GM15510 (cell line): ENCODE data around the gene DZIP1.

ENCODE experiments used
- POLR2A ChIP-seq: IDR thresholded peaks from 3 replicates; pipeline ENCODE4 v1.6.1; 2011; ENCODE audit warnings: borderline replicate concordance; ENCODE audit not compliant: insufficient read length; ENCODE audit errors: extremely low read depth

DZIP1 gene

GRCh38 chr13:95644601-95645052 lies at the start of gene DZIP1:
Gene DZIP1 (minus strand): TSS chr13:95644706. CDS start chr13:95642029, 2,677 bp downstream.
- TF ChIP-seq POLR2A: no peak

GRCh38 chr13:95689582-95689926 lies 45.0 kb upstream of the DZIP1 start:
- no peak for TF ChIP-seq POLR2A

- no peak for TF ChIP-seq POLR2A
Measured at GRCh38 chr13:95684418-95684817, 39.9 kb upstream of the DZIP1 start.

GRCh38 chr13:95679722-95680121 lies 35.2 kb upstream of the DZIP1 start:
- TF ChIP-seq POLR2A: no peak

GRCh38 chr13:95678967-95679366 lies 34.5 kb upstream of the DZIP1 start:
- TF ChIP-seq POLR2A: no peak

GRCh38 chr13:95677564-95678266 lies 33.2 kb upstream of the DZIP1 start:
- TF ChIP-seq POLR2A: no peak

- peak; percentile 94 for TF ChIP-seq POLR2A
Measured at GRCh38 chr13:95676762-95677563, 32.5 kb upstream of the DZIP1 start, which contains the start of gene DNAJC3. Gene DNAJC3 (plus strand): TSS chr13:95677139. CDS start chr13:95677256, 117 bp downstream.

GRCh38 chr13:95676105-95676761 lies 31.7 kb upstream of the DZIP1 start:
- TF ChIP-seq POLR2A: no peak

GRCh38 chr13:95671597-95671996 lies 27.1 kb upstream of the DZIP1 start:
- no peak for TF ChIP-seq POLR2A

- TF ChIP-seq POLR2A: no peak
Measured at GRCh38 chr13:95660981-95661581, 16.6 kb upstream of the DZIP1 start.

- TF ChIP-seq POLR2A: no peak
Measured at GRCh38 chr13:95659500-95659899, 15.0 kb upstream of the DZIP1 start.

GRCh38 chr13:95656386-95657015 lies 12.0 kb upstream of the DZIP1 start:
- no peak for TF ChIP-seq POLR2A

GRCh38 chr13:95652821-95653220 lies 8.3 kb upstream of the DZIP1 start:
- TF ChIP-seq POLR2A: no peak

GRCh38 chr13:95652244-95652764 lies 7.8 kb upstream of the DZIP1 start:
- TF ChIP-seq POLR2A: no peak
